GM18499 (cell line): ENCODE measurements around the gene CNTN5.
"Not testable (repeated sequence)": the region's sequence is repeated elsewhere in the genome, so short reads cannot be mapped to it uniquely, and the experiment has no call there.

Source experiments
- ATAC-seq: cut with Tn5 transposase; IDR thresholded peaks from one replicate; pipeline ENCODE4 v1.9.1; 2021; ENCODE audit warnings: moderate number of reproducible peaks; ENCODE audit not compliant: insufficient read depth, unreplicated experiment

CNTN5 gene

GRCh38 chr11:99260696-99261095 lies 239.9 kb downstream of the CNTN5 start:
- no peak for ATAC-seq

- no peak for ATAC-seq
Observed at GRCh38 chr11:99268886-99269285, 248.1 kb downstream of the CNTN5 start.

- no peak for ATAC-seq
Observed at GRCh38 chr11:99271527-99271926, 250.8 kb downstream of the CNTN5 start.

GRCh38 chr11:99275521-99275920 lies 254.8 kb downstream of the CNTN5 start:
- no peak for ATAC-seq

GRCh38 chr11:99277281-99277680 lies 256.5 kb downstream of the CNTN5 start:
- ATAC-seq = no peak

GRCh38 chr11:99279266-99279665 lies 258.5 kb downstream of the CNTN5 start:
- ATAC-seq = no peak

GRCh38 chr11:99281331-99281730 lies 260.6 kb downstream of the CNTN5 start:
- ATAC-seq = no peak

- ATAC-seq = not testable (repeated sequence)
Observed at GRCh38 chr11:99297925-99298324, 277.2 kb downstream of the CNTN5 start.

GRCh38 chr11:99307510-99308088 lies 286.9 kb downstream of the CNTN5 start:
- no peak for ATAC-seq

GRCh38 chr11:99311870-99312269 lies 291.1 kb downstream of the CNTN5 start:
- ATAC-seq = no peak

GRCh38 chr11:99316776-99317520 lies 296.2 kb downstream of the CNTN5 start:
- no peak for ATAC-seq

GRCh38 chr11:99320769-99321290 lies 300.1 kb downstream of the CNTN5 start:
- ATAC-seq = no peak

GRCh38 chr11:99325847-99326246 lies 305.1 kb downstream of the CNTN5 start:
- no peak for ATAC-seq

- ATAC-seq = no peak
Observed at GRCh38 chr11:99327066-99327465, 306.3 kb downstream of the CNTN5 start.

- no peak for ATAC-seq
Observed at GRCh38 chr11:99327527-99327926, 306.8 kb downstream of the CNTN5 start.

- no peak for ATAC-seq
Observed at GRCh38 chr11:99333621-99334020, 312.9 kb downstream of the CNTN5 start.

- no peak for ATAC-seq
Observed at GRCh38 chr11:99343117-99343516, 322.4 kb downstream of the CNTN5 start.

- no peak for ATAC-seq
Observed at GRCh38 chr11:99349151-99349673, 328.5 kb downstream of the CNTN5 start.

- ATAC-seq = no peak
Observed at GRCh38 chr11:99351624-99352023, 330.9 kb downstream of the CNTN5 start.

GRCh38 chr11:99352642-99353041 lies 331.9 kb downstream of the CNTN5 start:
- no peak for ATAC-seq

GRCh38 chr11:99366546-99366945 lies 345.8 kb downstream of the CNTN5 start:
- no peak for ATAC-seq

- no peak for ATAC-seq
Observed at GRCh38 chr11:99368583-99368982, 347.8 kb downstream of the CNTN5 start.
